HG03354 (cell line): Measurements from ENCODE around the gene GNA12.
"Not testable (repeated sequence)": the region's sequence is repeated elsewhere in the genome, so short reads cannot be mapped to it uniquely, and the experiment has no call there.

Source experiments
- ATAC-seq: cut with Tn5 transposase; IDR thresholded peaks from one replicate; pipeline ENCODE4 v1.9.1; 2021; ENCODE audit warnings: mild to moderate bottlenecking; ENCODE audit not compliant: unreplicated experiment, poor library complexity, severe bottlenecking

Gene GNA12

GRCh38 chr7:2761801-2762497 is 82.2 kb downstream of the GNA12 start:
- ATAC-seq: no peak

DNA sequence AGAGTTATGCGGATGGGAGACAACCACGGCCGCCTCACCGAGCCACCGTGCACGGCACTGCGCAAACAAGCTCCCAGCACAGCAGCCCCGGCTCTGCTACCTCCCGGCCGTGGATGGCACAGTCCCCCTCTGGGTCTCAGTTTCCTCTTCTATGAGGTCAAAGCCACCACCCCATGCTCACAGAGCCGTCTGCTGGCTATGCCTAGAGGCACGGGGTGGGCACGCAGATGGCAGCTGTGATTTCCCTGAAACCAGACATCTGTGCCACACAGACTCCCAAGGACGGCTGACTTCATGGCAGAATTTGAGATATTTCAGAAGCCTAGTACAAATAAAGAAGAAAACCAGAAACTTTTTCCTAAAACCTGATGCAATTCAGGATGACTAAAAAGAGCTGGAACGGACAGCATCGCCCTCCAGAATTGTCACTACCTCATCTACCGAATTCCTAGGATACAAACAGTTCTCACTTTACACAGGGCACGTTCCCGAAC is 82.9 kb downstream of the GNA12 start:
- no peak for ATAC-seq

- no peak for ATAC-seq
These were observed 83.8 kb downstream of the GNA12 start for GRCh38 chr7:2760098-2760889.

- no peak for ATAC-seq
These were observed 84.4 kb downstream of the GNA12 start for GRCh38 chr7:2759736-2760097.

- no peak for ATAC-seq
These were observed 85.2 kb downstream of the GNA12 start for GRCh38 chr7:2758673-2759616.

DNA sequence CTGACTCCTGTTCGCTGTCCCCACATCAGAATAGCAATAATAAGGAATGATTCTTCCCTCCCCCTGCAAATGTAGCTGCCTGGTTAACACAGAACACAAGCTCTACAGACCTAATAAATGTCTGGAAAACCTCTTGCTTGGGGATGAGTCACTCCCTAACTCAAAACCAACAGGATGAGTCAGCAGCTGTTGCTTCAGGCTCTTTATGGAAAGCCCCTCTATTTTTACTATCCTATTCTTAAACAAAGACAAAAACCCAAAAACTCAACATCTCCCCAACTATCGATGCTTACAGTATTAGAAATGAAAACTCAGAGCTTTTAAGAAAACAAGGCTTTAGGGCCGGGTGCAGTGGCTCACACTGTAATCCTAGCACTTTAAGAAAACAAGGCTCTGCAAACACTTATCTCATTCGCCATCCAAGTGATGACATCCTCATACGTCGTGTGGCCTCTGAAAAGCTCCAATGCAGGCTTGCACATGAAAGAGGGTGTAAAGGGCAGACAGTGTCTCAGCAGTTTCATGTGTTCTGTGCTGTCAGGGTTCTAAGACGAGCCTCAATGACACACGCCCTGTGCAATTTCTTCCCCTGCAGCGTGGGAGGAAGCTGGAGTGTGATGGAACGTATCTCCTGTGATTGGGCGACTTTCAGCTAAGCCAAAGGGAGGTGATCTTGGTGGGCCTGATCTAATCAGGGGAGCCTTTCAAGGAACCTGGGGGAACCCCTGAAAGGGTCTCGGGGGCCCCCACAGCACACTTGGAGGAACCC is 86.0 kb downstream of the GNA12 start:
- ATAC-seq: peak; percentile 67

DNA sequence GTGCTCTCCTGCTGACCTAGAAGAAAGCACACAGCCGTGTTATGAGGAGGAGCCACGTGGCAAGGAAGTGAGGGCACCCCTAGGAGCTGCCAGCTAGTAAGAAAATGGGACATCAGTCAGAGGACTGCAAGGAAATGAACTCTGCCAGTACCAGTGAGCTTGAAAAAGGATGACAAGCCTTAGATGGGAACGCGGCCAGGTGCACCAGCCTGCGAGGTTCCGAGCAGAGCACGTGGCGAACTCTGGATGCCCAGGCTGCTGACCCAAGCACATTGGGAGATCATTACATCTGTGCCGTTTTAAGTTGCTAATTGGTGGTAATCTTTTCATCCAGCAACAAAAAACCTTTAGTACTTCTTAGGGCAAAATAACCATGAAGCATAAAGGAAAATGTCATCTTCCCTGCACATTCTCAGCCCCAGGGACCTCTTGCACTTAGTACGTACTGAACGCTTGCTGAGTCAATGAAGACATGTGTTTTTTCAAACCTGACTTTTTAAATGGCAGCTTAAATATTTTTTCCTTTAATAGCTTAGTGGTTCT is 86.7 kb downstream of the GNA12 start:
- ATAC-seq: peak; percentile 13

DNA sequence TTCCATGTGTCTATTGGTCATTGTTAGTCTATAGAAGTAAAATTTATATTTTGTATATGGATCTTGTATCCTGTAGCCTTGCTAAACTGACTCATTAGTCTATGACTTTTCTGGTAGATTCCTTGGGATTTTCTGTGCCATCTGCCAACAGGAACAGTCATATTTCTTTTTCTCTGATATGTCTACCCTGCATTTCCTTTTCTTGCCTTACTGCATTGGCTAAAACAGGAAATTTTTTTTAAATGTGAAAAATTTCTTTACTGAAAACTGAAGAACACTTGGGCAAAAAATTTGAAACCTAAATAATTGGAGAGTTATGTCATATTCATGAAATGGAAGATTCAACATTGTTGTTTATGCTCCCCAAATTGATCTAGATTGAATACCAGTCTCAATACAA is 88.6 kb downstream of the GNA12 start:
- ATAC-seq: no peak

DNA sequence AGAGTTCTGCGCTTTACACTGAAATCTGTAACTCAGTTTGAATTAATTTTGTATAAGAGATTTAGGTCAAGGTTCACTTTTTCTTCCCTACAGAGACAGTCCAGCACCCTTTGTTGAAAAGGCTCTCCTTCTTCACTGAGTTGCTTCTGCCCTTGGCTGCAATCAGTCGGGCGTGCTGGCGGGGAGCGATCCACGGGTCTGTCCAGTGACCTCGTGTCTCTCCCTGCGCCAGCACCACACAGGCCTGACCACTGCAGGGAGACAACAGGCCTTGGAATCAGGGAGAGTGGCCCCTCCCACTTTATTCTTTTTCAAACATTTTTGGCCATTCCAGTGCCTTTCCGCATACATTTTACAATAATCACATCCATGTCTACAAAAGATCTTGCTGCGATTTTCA is 89.2 kb downstream of the GNA12 start:
- no peak for ATAC-seq

GRCh38 chr7:2754086-2754485 is 90.0 kb downstream of the GNA12 start:
- ATAC-seq: no peak

GRCh38 chr7:2753148-2753547 is 91.0 kb downstream of the GNA12 start:
- no peak for ATAC-seq

DNA sequence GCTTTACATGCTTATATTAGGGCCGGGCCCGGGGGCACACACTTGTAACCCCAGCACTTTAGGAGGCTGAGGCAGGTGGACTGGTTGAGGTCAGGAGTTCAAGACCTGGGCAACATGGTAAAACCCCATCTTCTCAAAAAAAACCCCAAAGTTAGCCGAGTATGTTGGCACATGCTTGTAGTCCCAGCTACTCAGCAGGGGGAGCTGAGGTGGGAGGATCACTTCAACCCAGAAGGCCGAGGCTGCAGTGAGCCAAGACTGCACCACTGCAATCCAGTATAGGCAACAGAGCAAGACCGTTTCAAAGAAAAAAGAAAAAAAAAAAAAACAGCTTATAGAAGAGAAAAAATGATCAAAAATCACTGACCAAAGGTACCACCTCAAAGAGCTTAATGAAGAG is 93.0 kb downstream of the GNA12 start:
- ATAC-seq: no peak

DNA sequence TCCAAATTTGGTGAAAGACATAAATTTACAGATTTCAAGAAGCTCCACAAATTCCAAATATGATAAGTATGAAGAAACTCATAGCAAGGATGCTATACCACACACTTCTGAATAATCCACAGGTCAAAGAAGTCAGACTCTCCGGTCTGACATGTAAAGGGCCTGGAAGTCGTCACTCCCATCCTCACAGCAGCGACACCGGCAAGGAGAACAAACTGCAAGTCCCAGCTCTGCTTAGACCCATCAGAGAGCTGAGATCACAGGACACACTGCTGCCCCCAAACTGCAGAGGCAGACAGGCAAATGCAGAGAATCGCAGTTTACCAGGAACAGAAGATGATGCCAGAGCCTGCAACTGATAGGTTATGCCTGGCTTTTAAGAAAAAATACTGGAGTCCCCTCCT is 94.1 kb downstream of the GNA12 start:
- no peak for ATAC-seq

- not testable (repeated sequence) for ATAC-seq
These were observed 95.4 kb downstream of the GNA12 start for GRCh38 chr7:2748684-2749083.

DNA sequence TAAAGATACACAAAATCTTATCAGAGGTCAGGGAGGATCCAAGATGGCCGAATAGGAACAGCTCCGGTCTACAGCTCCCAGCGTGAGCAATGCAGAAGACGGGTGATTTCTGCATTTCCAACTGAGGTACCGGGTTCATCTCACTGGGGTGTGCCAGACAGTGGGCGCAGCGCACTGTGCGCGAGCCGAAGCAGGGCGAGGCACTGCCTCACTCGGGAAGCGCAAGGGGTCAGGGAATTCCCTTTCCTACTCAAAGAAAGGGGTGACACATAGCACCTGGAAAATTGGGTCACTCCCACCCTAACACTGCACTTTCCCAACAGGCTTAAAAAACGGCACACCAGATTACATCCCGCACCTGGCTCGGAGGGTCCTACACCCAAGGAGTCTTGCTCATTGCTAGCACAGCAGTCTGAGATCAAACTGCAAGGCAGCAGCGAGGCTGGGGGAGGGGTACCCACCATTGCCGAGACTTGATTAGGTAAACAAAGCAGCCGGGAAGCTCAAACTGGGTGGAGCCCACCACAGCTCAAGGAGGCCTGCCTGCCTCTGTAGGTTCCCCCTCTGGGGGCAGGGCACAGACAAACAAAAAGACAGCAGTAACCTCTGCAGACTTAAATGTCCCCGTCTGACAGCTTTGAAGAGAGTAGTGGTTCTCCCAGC is 100.5 kb downstream of the GNA12 start:
- not testable (repeated sequence) for ATAC-seq

GRCh38 chr7:2738766-2739549 is 105.2 kb downstream of the GNA12 start:
- no peak for ATAC-seq

DNA sequence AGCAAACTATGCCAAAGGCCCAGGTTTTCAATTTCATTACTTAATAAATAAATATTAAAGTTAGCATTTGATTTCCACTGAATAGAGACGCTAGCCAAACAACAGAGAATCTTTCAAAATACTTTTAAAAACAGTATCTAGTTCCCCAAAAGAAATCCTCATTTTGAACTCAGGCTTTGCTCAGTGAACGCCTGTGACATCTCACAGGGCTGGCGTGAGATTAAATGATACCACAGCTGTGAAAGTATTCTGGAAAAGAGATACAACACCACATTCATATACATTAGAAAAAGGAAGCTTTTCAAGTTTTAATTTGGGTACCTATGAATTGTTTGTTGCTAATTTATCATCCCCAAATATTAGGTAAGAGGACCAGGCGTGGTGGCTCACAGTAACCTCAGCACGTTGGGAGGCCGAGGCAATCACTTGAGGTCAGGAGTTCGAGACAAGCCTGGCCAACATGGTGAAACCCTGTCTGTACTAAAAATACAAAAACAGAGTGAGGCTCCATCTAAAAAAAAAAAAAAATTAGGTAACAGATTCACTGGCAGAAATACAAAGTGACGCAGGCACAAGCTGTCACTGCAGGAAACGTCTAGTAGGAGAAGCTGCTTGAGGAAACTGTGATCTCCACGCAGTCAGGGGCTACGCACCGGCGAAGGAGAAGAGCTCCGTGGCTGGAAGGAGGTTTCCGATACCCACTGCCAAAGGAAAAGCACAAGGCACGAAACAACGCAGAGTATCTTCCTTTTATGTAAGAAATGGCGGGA is 106.2 kb downstream of the GNA12 start:
- ATAC-seq: no peak
